M059J (cell line): Measurements from ENCODE around the gene GMEB2. TPM values are rescaled to one million over a fixed set of nuclear protein-coding genes. Genes with fewer than 3 reads are reported as not detected.
"Not testable (repeated sequence)": the region's sequence is repeated elsewhere in the genome, so short reads cannot be mapped to it uniquely, and the experiment has no call there.

Source experiments
- DNase-seq: peaks from one replicate; pipeline ENCODE4 v3.0.0-alpha.2; 2012; ENCODE audit warnings: low read depth
- total RNA-seq: library from RNA; depleted of rRNA; stranded (reverse); fragments of >200 nt; shearing (Covaris generic); gene quantifications from 2 replicates; pipeline ENCODE4 v1.2.3, GENCODE V29; 2014

The GMEB2 gene
- total RNA-seq, 1 experiment from 2014 or later, result 19.6 TPM

- DNase-seq, result no peak
Measured at GRCh38 chr20:63639093-63639975, 12.4 kb upstream of the GMEB2 start.

- no peak for DNase-seq
Measured at GRCh38 chr20:63636752-63637628, 10.1 kb upstream of the GMEB2 start.

- DNase-seq, result no peak
Measured at GRCh38 chr20:63635431-63636141, 8.7 kb upstream of the GMEB2 start.

GRCh38 chr20:63633732-63634131 lies 6.8 kb upstream of the GMEB2 start:
- no peak for DNase-seq

- DNase-seq, result not testable (repeated sequence)
Measured at GRCh38 chr20:63631426-63631825, 4.5 kb upstream of the GMEB2 start.

GRCh38 chr20:63630956-63631355 lies 4.1 kb upstream of the GMEB2 start:
- DNase-seq, result not testable (repeated sequence)

GRCh38 chr20:63628246-63628975 lies 1.5 kb upstream of the GMEB2 start:
- no peak for DNase-seq

GRCh38 chr20:63627751-63628245 lies 897 bp upstream of the GMEB2 start:
- DNase-seq, result no peak

- DNase-seq, result peak; percentile 94
Measured at GRCh38 chr20:63627129-63627750, 339 bp upstream of the GMEB2 start.

- peak; percentile 24 for DNase-seq
Measured at GRCh38 chr20:63625771-63626423, 1.0 kb downstream of the GMEB2 start.

GRCh38 chr20:63624486-63624885 lies 2.4 kb downstream of the GMEB2 start:
- DNase-seq, result no peak

GRCh38 chr20:63622732-63623131 lies 4.2 kb downstream of the GMEB2 start:
- DNase-seq, result no peak

GRCh38 chr20:63622096-63622495 lies 4.8 kb downstream of the GMEB2 start:
- no peak for DNase-seq

GRCh38 chr20:63620991-63621390 lies 5.9 kb downstream of the GMEB2 start:
- no peak for DNase-seq

- DNase-seq, result no peak
Measured at GRCh38 chr20:63619505-63619904, 7.4 kb downstream of the GMEB2 start.

GRCh38 chr20:63619086-63619485 lies 7.8 kb downstream of the GMEB2 start:
- DNase-seq, result no peak

- DNase-seq, result no peak
Measured at GRCh38 chr20:63618291-63618980, 8.5 kb downstream of the GMEB2 start.

GRCh38 chr20:63617876-63618265 lies 9.0 kb downstream of the GMEB2 start:
- no peak for DNase-seq

GRCh38 chr20:63617092-63617875 lies 9.6 kb downstream of the GMEB2 start:
- DNase-seq, result no peak
